HepG2 (cell line): ENCODE data around the gene AFG1L. TPM values are rescaled to one million over a fixed set of nuclear protein-coding genes. Genes with fewer than 3 reads are reported as not detected.

Experiments
- ATF1 ChIP-seq: IDR thresholded peaks from 2 replicates; pipeline ENCODE4 v1.6.1; 2016; ENCODE audit warnings: mild to moderate bottlenecking, control low read depth
- ATF7 ChIP-seq, 2 experiments: fragments of 450-650 bp in 1 of 2; sonication (generic) in 1 of 2; formaldehyde crosslinking in 1 of 2; IDR thresholded peaks; 2 replicates each; pipeline versions ENCODE4 v1.4.0 to v1.6.1; 2016 to 2020; ENCODE audit warnings: antibody characterized with exemption in 1 of 2, mild to moderate bottlenecking in 1 of 2, missing genetic modification reagents in 1 of 2
- ETV6 ChIP-seq: sonication (generic); formaldehyde crosslinking; conservative IDR thresholded peaks from 2 replicates; pipeline ENCODE4 v1.4.0; 2020; ENCODE audit warnings: missing genetic modification reagents
- HMG20A ChIP-seq: IDR thresholded peaks from 2 replicates; pipeline ENCODE4 v1.6.1; 2016; ENCODE audit warnings: borderline replicate concordance
- JUNB ChIP-seq: sonication (generic); formaldehyde crosslinking; IDR thresholded peaks from 2 replicates; pipeline ENCODE4 v1.8.0; 2022; ENCODE audit warnings: missing genetic modification reagents, mild to moderate bottlenecking, borderline replicate concordance
- MAF1 ChIP-seq: sonication (generic); formaldehyde crosslinking; IDR thresholded peaks from 2 replicates; pipeline ENCODE4 v1.5.0; 2020; ENCODE audit warnings: missing genetic modification reagents, borderline replicate concordance
- MEIS2 ChIP-seq: sonication (generic); formaldehyde crosslinking; IDR thresholded peaks from 2 replicates; pipeline ENCODE4 v1.9.0; 2021; ENCODE audit warnings: mild to moderate bottlenecking, missing genetic modification reagents
- NFRKB ChIP-seq: fragments of 450-650 bp; IDR thresholded peaks from 2 replicates; pipeline ENCODE4 v1.6.1; 2017
- SALL2 ChIP-seq: sonication (generic); formaldehyde crosslinking; IDR thresholded peaks from 2 replicates; pipeline ENCODE4 v1.8.1; 2023; ENCODE audit warnings: mild to moderate bottlenecking, missing genetic modification reagents, inconsistent platforms
- SP5 ChIP-seq: IDR thresholded peaks from 2 replicates; pipeline ENCODE4 v1.6.1; 2016; ENCODE audit warnings: low read depth, borderline replicate concordance
- STAT5B ChIP-seq: sonication (generic); formaldehyde crosslinking; IDR thresholded peaks from 2 replicates; pipeline ENCODE4 v1.4.0; 2020; ENCODE audit warnings: missing genetic modification reagents
- ZBTB14 ChIP-seq: sonication (generic); formaldehyde crosslinking; IDR thresholded peaks from 2 replicates; pipeline ENCODE4 v1.4.0; 2020; ENCODE audit warnings: missing genetic modification reagents
- ZNF567 ChIP-seq: sonication (generic); formaldehyde crosslinking; IDR thresholded peaks from 2 replicates; pipeline ENCODE4 v1.8.1; 2023; ENCODE audit warnings: mild to moderate bottlenecking, missing genetic modification reagents, borderline replicate concordance
- ZNF576 ChIP-seq: sonication (generic); formaldehyde crosslinking; IDR thresholded peaks from 2 replicates; pipeline ENCODE4 v1.4.0; 2020; ENCODE audit warnings: mild to moderate bottlenecking, missing genetic modification reagents
- ZNF841 ChIP-seq: sonication (generic); formaldehyde crosslinking; IDR thresholded peaks from 2 replicates; pipeline ENCODE4 v1.8.1; 2023; ENCODE audit warnings: missing genetic modification reagents, borderline replicate concordance
- polyA plus RNA-seq, 8 experiments: library from polyadenylated mRNA; depleted of rRNA in 3 of 8; stranded (reverse) in 7 of 8; unstranded in 1 of 8; fragments of >200 nt; fragmentation: Illumina TruSeq in 4 of 8; extraction: Trizol in 4 of 8; gene quantifications; 2 replicates each; pipeline versions ENCODE4 v1.2.1 to v1.2.3, GENCODE V29; 2011 to 2016; ENCODE audit warnings: low read depth in 4 of 8, missing spikeins in 1 of 8, mixed read lengths in 1 of 8; ENCODE audit not compliant: insufficient read depth in 1 of 8
- total RNA-seq, 5 experiments: library from RNA; depleted of rRNA; stranded (reverse); fragments of >200 nt; fragmentation: Illumina TruSeq; extraction: Trizol; gene quantifications; 2 replicates each; pipeline ENCODE4 v1.2.3, GENCODE V29; 2016; ENCODE audit warnings: low read depth in 1 of 5
- TF ChIP-seq, protein P1 (sequence below): sonication (generic); formaldehyde crosslinking; conservative IDR thresholded peaks from 2 replicates; pipeline ENCODE4 v1.8.1; 2023; ENCODE audit warnings: missing genetic modification reagents
- TF ChIP-seq, protein P2 (sequence below), 2 experiments: fragments of 450-650 bp in 1 of 2; sonication (generic) in 1 of 2; formaldehyde crosslinking in 1 of 2; IDR thresholded peaks; 2 replicates each; pipeline versions ENCODE4 v1.6.1 to v1.8.0; 2016 to 2022; ENCODE audit warnings: antibody characterized with exemption in 1 of 2, mild to moderate bottlenecking in 1 of 2, missing genetic modification reagents in 1 of 2

The AFG1L gene
- total and polyA plus RNA-seq, 2 of the 13 experiments (the other 11 are each of a cell fraction or from before 2014, with no cell fraction given), result 3.1 to 14.0 TPM

- no peak for TF ChIP-seq JUNB (CRISPR knock-in tag)
- no peak for TF ChIP-seq ETV6 (CRISPR knock-in tag)
- TF ChIP-seq STAT5B, result 0 out of 2 replicates have a peak, but pooled peaks have one; percentile 15
- TF ChIP-seq MEIS2 (CRISPR knock-in tag), result peak; percentile 88
- TF ChIP-seq, protein P1, sequence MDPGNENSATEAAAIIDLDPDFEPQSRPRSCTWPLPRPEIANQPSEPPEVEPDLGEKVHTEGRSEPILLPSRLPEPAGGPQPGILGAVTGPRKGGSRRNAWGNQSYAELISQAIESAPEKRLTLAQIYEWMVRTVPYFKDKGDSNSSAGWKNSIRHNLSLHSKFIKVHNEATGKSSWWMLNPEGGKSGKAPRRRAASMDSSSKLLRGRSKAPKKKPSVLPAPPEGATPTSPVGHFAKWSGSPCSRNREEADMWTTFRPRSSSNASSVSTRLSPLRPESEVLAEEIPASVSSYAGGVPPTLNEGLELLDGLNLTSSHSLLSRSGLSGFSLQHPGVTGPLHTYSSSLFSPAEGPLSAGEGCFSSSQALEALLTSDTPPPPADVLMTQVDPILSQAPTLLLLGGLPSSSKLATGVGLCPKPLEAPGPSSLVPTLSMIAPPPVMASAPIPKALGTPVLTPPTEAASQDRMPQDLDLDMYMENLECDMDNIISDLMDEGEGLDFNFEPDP (CRISPR knock-in tag), result no peak
- TF ChIP-seq ATF1 (CRISPR knock-in tag), result peak; percentile 93
- no peak for TF ChIP-seq ZNF841 (CRISPR knock-in tag)
- TF ChIP-seq ZBTB14, result peak; percentile 93
- no peak for TF ChIP-seq ZNF576 (CRISPR knock-in tag)
- TF ChIP-seq NFRKB, result no peak
- 0 out of 2 replicates have a peak, but pooled peaks have one; percentile 38 for TF ChIP-seq ZNF567 (CRISPR knock-in tag)
- peak; percentile 99 for TF ChIP-seq ATF7 (IDR thresholded peaks at IDR 0.05)
- peak; percentile 99 for TF ChIP-seq ATF7 (CRISPR knock-in tag; IDR thresholded peaks at IDR 0.05)
- peak; percentile 98 for TF ChIP-seq SP5 (CRISPR knock-in tag)
- TF ChIP-seq MAF1 (CRISPR knock-in tag), result no peak; the same call in 1 of the 2 replicates
- TF ChIP-seq HMG20A, result 0 out of 2 replicates have a peak, but pooled peaks have one; percentile 22
- TF ChIP-seq SALL2 (CRISPR knock-in tag), result 0 out of 2 replicates have a peak, but pooled peaks have one; percentile 49
- TF ChIP-seq, protein P2, sequence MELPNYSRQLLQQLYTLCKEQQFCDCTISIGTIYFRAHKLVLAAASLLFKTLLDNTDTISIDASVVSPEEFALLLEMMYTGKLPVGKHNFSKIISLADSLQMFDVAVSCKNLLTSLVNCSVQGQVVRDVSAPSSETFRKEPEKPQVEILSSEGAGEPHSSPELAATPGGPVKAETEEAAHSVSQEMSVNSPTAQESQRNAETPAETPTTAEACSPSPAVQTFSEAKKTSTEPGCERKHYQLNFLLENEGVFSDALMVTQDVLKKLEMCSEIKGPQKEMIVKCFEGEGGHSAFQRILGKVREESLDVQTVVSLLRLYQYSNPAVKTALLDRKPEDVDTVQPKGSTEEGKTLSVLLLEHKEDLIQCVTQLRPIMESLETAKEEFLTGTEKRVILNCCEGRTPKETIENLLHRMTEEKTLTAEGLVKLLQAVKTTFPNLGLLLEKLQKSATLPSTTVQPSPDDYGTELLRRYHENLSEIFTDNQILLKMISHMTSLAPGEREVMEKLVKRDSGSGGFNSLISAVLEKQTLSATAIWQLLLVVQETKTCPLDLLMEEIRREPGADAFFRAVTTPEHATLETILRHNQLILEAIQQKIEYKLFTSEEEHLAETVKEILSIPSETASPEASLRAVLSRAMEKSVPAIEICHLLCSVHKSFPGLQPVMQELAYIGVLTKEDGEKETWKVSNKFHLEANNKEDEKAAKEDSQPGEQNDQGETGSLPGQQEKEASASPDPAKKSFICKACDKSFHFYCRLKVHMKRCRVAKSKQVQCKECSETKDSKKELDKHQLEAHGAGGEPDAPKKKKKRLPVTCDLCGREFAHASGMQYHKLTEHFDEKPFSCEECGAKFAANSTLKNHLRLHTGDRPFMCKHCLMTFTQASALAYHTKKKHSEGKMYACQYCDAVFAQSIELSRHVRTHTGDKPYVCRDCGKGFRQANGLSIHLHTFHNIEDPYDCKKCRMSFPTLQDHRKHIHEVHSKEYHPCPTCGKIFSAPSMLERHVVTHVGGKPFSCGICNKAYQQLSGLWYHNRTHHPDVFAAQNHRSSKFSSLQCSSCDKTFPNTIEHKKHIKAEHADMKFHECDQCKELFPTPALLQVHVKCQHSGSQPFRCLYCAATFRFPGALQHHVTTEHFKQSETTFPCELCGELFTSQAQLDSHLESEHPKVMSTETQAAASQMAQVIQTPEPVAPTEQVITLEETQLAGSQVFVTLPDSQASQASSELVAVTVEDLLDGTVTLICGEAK (IDR thresholded peaks at IDR 0.05), result no peak
- TF ChIP-seq, protein P2 (CRISPR knock-in tag; IDR thresholded peaks at IDR 0.05), result no peak; the same call in 1 of the 2 replicates
These were observed 263.7 kb downstream of the AFG1L start (continued) for GRCh38 chr6:108558372-108559096.
